Spleen (tissue), 7 donors: Measurements from ENCODE around the gene CXCR6.

ENCODE experiments used
- POLR2A ChIP-seq, 3 donors: fragments of 450-650 bp; IDR thresholded peaks; one replicate each; pipeline ENCODE4 v1.5.1; 2017; ENCODE audit warnings: antibody characterized with exemption in 3 of 3, mild to moderate bottlenecking in 1 of 3
- POLR2AphosphoS5 ChIP-seq, 3 donors: sonication (generic); formaldehyde crosslinking; IDR thresholded peaks; one replicate each; pipeline ENCODE4 v1.5.1; 2017; ENCODE audit warnings: antibody characterized with exemption in 3 of 3
- TF ChIP-seq, protein P1 (sequence below), 11 experiments: fragments of 200-600 bp in 7 of 11; fragments of 450-650 bp in 4 of 11; sonication (generic) in 4 of 11; IDR thresholded peaks in 8 of 11; conservative IDR thresholded peaks in 3 of 11; 1 replicate in 7 of 11; 2 replicates in 4 of 11; pipeline versions ENCODE4 v1.4.0 to v1.8.0; 2016 to 2021; ENCODE audit warnings: antibody characterized with exemption in 11 of 11, inconsistent platforms in 4 of 11, mild to moderate bottlenecking in 1 of 11
- donor health status: DM: no; HTN: no; CAD: no; lungs with moderate emphysema.
- donor health status: DM: no; HTN: no; CAD: no.
- donor health status: DM: no; HTN: no; CAD: no.

DNA sequence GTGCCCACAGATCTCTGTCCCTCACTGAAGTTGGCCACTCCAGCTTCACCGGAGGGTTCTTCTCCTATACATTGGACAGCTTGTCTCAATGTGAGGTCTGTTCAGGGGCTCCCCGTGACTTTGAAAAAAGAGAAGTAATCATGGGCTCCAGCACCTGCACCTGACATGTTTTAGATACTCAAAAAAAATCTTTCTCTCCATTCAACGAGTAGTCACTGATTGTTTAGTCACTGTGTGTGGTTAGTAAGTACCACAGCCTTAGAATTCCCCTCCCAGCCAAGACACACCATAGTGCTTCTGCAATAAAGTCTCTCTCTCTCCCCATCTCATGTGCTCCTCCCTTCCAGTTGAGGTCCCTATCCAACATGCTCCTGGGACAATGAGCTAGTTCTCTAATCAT, 38.3 kb upstream of the CXCR6 start:
- TF ChIP-seq, protein P1, sequence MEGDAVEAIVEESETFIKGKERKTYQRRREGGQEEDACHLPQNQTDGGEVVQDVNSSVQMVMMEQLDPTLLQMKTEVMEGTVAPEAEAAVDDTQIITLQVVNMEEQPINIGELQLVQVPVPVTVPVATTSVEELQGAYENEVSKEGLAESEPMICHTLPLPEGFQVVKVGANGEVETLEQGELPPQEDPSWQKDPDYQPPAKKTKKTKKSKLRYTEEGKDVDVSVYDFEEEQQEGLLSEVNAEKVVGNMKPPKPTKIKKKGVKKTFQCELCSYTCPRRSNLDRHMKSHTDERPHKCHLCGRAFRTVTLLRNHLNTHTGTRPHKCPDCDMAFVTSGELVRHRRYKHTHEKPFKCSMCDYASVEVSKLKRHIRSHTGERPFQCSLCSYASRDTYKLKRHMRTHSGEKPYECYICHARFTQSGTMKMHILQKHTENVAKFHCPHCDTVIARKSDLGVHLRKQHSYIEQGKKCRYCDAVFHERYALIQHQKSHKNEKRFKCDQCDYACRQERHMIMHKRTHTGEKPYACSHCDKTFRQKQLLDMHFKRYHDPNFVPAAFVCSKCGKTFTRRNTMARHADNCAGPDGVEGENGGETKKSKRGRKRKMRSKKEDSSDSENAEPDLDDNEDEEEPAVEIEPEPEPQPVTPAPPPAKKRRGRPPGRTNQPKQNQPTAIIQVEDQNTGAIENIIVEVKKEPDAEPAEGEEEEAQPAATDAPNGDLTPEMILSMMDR (IDR thresholded peaks at IDR 0.05 in 8 of 11, conservative IDR thresholded peaks at IDR 0.05 in 3 of 11), result no peak
- TF ChIP-seq POLR2A (IDR thresholded peaks at IDR 0.05) (no peak), POLR2AphosphoS5 (IDR thresholded peaks at IDR 0.05) (no peak)
